ENCODE measurements around the gene SF1. TPM values are rescaled to one million over a fixed set of nuclear protein-coding genes. Genes with fewer than 3 reads are reported as not detected.

SF1 gene
- total RNA-seq, 1 experiment from 2014 or later = 386 TPM

DNA sequence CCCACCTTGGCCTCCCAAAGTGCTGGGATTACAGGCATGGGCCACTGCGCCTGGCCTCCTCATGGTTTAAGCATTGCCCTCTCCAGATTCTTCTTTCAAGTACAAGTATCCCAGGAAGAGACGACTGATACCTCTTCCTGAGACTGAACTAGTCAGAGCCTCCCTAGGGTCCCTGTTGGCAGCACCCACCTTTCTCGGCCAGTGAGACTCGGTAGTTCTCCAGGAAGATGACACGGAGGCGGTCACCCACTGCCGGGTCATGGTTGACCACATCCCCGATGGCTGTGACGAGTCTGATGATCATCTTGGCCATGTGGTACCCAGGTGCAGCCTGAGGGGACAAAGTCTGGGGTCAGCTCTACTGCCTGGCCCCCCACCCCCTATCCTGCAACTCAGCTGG is 27.2 kb downstream of the SF1 start:
- ChIA-PET CTCF (interaction anchor here (1.0 kb wide), 1 partner anchor 77 kb away, joined by 4 read pairs; no protein-coding TSS in a partner anchor), POLR2A (interaction anchor here (0.9 kb wide), 1 partner anchor 28 kb away, joined by 7 read pairs; the partner anchor contains the start of gene SF1)
- intact Hi-C loops (cut with micrococcal nuclease; ENCODE audit: unreplicated experiment) = no loop called here
- Mint-ChIP-seq H3K27me3 (ENCODE audit: insufficient read depth, unreplicated experiment) (no peaks in the 10 kb centered on the region), H3K36me3 (ENCODE audit: insufficient read depth, unreplicated experiment) (peaks cover 6% of the 10 kb centered on the region), H3K4me3 (ENCODE audit: unreplicated experiment) (no peak overlapping the region), H3K27ac (ENCODE audit: unreplicated experiment) (no peak overlapping the region), H3K9me3 (ENCODE audit: unreplicated experiment) (no peaks in the 10 kb centered on the region), H3K4me1 (ENCODE audit: low read depth, unreplicated experiment) (no peaks in the 10 kb centered on the region)
- Histone ChIP-seq H3K27me3 (replicated peaks; ENCODE audit: control insufficient read depth, insufficient read depth, low read length) (no peaks in the 10 kb centered on the region), H3K4me1 (no peaks in the 10 kb centered on the region), H3K4me3 (ENCODE audit: low read depth, low read length) (no peak overlapping the region), H3K9me3 (no peaks in the 10 kb centered on the region), H3K36me3 (ENCODE audit: control insufficient read depth, insufficient read depth, low read length) (no peaks in the 10 kb centered on the region)
- TF ChIP-seq, protein P1, sequence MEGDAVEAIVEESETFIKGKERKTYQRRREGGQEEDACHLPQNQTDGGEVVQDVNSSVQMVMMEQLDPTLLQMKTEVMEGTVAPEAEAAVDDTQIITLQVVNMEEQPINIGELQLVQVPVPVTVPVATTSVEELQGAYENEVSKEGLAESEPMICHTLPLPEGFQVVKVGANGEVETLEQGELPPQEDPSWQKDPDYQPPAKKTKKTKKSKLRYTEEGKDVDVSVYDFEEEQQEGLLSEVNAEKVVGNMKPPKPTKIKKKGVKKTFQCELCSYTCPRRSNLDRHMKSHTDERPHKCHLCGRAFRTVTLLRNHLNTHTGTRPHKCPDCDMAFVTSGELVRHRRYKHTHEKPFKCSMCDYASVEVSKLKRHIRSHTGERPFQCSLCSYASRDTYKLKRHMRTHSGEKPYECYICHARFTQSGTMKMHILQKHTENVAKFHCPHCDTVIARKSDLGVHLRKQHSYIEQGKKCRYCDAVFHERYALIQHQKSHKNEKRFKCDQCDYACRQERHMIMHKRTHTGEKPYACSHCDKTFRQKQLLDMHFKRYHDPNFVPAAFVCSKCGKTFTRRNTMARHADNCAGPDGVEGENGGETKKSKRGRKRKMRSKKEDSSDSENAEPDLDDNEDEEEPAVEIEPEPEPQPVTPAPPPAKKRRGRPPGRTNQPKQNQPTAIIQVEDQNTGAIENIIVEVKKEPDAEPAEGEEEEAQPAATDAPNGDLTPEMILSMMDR (IDR thresholded peaks at IDR 0.05; ENCODE audit: insufficient read depth in 1 of 2, low read depth in 1 of 2, low read length in 1 of 2, severe bottlenecking in 1 of 2, unreplicated experiment in 1 of 2) = no peak
- no TSS peak for BruUV-seq (replicated peaks)
- DNase-seq = no peak

DNA sequence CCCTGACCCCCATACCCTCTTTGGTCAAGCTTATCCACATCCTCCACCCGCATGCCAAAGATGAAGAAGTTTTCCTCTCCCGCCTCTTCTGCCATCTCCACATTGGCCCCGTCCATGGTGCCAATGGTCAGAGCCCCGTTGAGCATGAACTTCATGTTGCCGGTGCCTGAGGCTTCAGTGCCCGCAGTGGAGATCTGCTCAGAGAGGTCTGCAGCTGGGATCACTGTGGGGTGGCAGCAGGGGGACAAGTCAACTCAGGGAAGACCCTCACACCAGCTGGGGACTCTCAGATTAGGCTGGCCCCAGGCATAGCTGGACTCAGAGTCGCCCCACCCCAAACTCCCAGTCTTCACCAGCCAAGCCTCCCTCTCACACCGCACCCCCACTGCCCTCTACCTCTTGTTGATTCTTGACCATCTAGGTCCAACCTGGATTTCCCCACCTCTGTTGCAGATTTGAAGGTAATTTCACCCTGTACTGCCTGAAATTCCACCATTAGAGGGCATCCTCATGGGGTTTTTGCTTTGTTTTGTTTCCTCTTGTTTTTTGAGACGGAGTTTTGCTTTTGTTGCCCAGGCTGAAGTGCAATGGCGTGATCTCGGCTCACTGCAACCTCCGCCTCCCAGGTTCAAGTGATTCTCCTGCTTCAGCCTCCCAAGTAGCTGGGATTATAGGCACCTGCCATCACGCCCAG is 27.8 kb downstream of the SF1 start:
- no TSS peak for BruUV-seq (replicated peaks)
- H3K27ac Mint-ChIP-seq (ENCODE audit: unreplicated experiment) = no peak overlapping the region

DNA sequence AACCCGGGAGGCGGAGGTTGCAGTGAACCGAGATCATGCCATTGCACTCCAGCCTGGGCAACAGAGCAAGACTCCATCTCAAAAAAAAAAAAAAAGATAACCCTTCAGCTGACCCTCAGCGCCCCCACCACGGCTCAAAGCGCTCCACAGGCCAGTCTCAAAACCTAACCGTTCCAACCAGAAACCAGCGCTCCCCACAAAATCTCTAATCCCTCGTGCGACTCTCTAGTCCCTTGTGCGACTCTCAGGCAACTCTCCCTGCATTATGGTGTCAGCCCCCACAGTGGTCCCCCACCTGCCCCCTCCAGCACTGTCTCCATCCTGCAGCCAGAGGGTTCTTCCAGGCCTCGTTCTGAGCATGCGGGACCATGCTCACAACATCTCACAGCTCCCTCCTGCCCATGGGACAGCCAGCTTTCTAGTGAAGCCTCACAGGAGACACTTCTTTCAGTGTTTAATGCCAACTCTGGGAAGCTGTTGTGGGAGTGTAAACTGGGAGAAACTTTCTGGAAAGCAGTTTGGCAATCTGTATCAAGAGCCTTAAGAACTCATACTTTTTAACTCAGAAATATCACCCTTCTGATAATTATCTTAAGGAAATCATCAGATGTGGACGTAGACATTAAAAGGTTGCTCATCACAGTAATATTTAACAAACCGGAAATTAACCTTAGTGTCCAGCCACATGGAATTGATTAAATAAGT is 30.2 kb downstream of the SF1 start:
- peaks cover 6% of the 10 kb centered on the region for H3K36me3 Mint-ChIP-seq (ENCODE audit: insufficient read depth, unreplicated experiment)
- H3K27ac Mint-ChIP-seq (ENCODE audit: unreplicated experiment) = no peak overlapping the region
- peaks cover 9% of the 10 kb centered on the region for H3K4me1 Mint-ChIP-seq (ENCODE audit: low read depth, unreplicated experiment)
- TF ChIP-seq, protein P1 (IDR thresholded peaks at IDR 0.05; ENCODE audit: insufficient read depth in 1 of 2, low read depth in 1 of 2, low read length in 1 of 2, severe bottlenecking in 1 of 2, unreplicated experiment in 1 of 2) = no peak
- Histone ChIP-seq H3K36me3 (ENCODE audit: control insufficient read depth, insufficient read depth, low read length) (no peaks in the 10 kb centered on the region), H3K4me1 (peaks cover 20% of the 10 kb centered on the region), H3K9me3 (no peaks in the 10 kb centered on the region), H3K4me3 (ENCODE audit: low read depth, low read length) (no peak overlapping the region), H3K27me3 (replicated peaks; ENCODE audit: control insufficient read depth, insufficient read depth, low read length) (no peaks in the 10 kb centered on the region)
- POLR2A ChIA-PET = no interaction called here
- H3K27me3 Mint-ChIP-seq (ENCODE audit: insufficient read depth, unreplicated experiment) = peaks cover 6% of the 10 kb centered on the region
- BruUV-seq (replicated peaks) = no TSS peak
- intact Hi-C loops (cut with micrococcal nuclease; ENCODE audit: unreplicated experiment) = no loop called here
- no peaks in the 10 kb centered on the region for H3K9me3 Mint-ChIP-seq (ENCODE audit: unreplicated experiment)
- no peak overlapping the region for H3K4me3 Mint-ChIP-seq (ENCODE audit: unreplicated experiment)
- no peak for DNase-seq
- CTCF ChIA-PET = interaction anchor here (0.9 kb wide), 1 partner anchor 375 kb away, joined by 3 read pairs; no protein-coding TSS in a partner anchor

More for the DNA sequence above, 27.8 kb downstream of the SF1 start:
- ChIA-PET POLR2A (no interaction called here), CTCF (no interaction called here)
- no peak for DNase-seq
- intact Hi-C loops (cut with micrococcal nuclease; ENCODE audit: unreplicated experiment) = no loop called here
- no peak overlapping the region for H3K4me3 Mint-ChIP-seq (ENCODE audit: unreplicated experiment)
- Histone ChIP-seq H3K4me3 (ENCODE audit: low read depth, low read length) (no peak overlapping the region), H3K4me1 (peaks cover 2% of the 10 kb centered on the region; the same call in 1 of the 2 replicates), H3K27me3 (replicated peaks; ENCODE audit: control insufficient read depth, insufficient read depth, low read length) (no peaks in the 10 kb centered on the region), H3K36me3 (ENCODE audit: control insufficient read depth, insufficient read depth, low read length) (no peaks in the 10 kb centered on the region), H3K9me3 (no peaks in the 10 kb centered on the region)
- no peaks in the 10 kb centered on the region for H3K27me3 Mint-ChIP-seq (ENCODE audit: insufficient read depth, unreplicated experiment)
- H3K36me3 Mint-ChIP-seq (ENCODE audit: insufficient read depth, unreplicated experiment) = peaks cover 6% of the 10 kb centered on the region
- H3K9me3 Mint-ChIP-seq (ENCODE audit: unreplicated experiment) = no peaks in the 10 kb centered on the region
- TF ChIP-seq, protein P1 (IDR thresholded peaks at IDR 0.05; ENCODE audit: insufficient read depth in 1 of 2, low read depth in 1 of 2, low read length in 1 of 2, severe bottlenecking in 1 of 2, unreplicated experiment in 1 of 2) = no peak
- no peaks in the 10 kb centered on the region for H3K4me1 Mint-ChIP-seq (ENCODE audit: low read depth, unreplicated experiment)
